ENCODE results near the gene BTBD17.

The BTBD17 gene

GRCh38 chr17:74353446-74354060 lies 8.1 kb downstream of the BTBD17 start:
- Histone ChIP-seq H2BK12ac (ENCODE audit: low read length) (no peak overlapping the region), H3K4ac (ENCODE audit: low read length) (peak overlapping the region; percentile 6), H4K91ac (ENCODE audit: low read depth, low read length, poor library complexity) (no peak overlapping the region), H4K8ac (ENCODE audit: low read depth, low read length) (no peak overlapping the region), H2AK5ac (ENCODE audit: low read depth, low read length) (peak overlapping the region; percentile 88), H2BK120ac (ENCODE audit: low read depth, low read length) (no peak overlapping the region), H3K9me3 (replicated peaks in 1 of 2; ENCODE audit: control insufficient read depth in 2 of 2, insufficient read depth in 1 of 2, low read depth in 1 of 2, low read length in 2 of 2) (no peaks in the 10 kb centered on the region), H3K4me1 (ENCODE audit: control insufficient read depth in 2 of 2, insufficient read depth in 1 of 2, low read depth in 1 of 2, low read length in 2 of 2) (peaks cover 4 to 11% of the 10 kb centered on the region in 2 donors), H2BK5ac (ENCODE audit: low read length) (no peak overlapping the region), H3K9ac (ENCODE audit: low read depth, low read length, poor library complexity) (peak overlapping the region; percentile 22), H3K27me3 (ENCODE audit: control insufficient read depth in 3 of 3, insufficient read depth in 3 of 3, low read depth in 1 of 3, low read length in 3 of 3) (peaks cover 4 to 51% (median 31%) of the 10 kb centered on the region in 3 experiments), H3K36me3 (replicated peaks in 1 of 2; ENCODE audit: control insufficient read depth in 2 of 2, insufficient read depth in 2 of 2, low read length in 2 of 2) (peaks cover 1 to 4% of the 10 kb centered on the region in 2 donors), H3K23ac (ENCODE audit: low read depth, low read length, poor library complexity) (no peak overlapping the region), H2AFZ (ENCODE audit: low read length) (peak overlapping the region; percentile 78), H3K4me3 (ENCODE audit: low read length in 2 of 2) (no peak overlapping the region), H3K79me1 (ENCODE audit: low read depth, low read length) (no peaks in the 10 kb centered on the region), H3K4me2 (ENCODE audit: insufficient read depth, low read length, poor library complexity, severe bottlenecking) (no peak overlapping the region), H3K27ac (replicated peaks; ENCODE audit: low read length) (no peak overlapping the region), H3K18ac (ENCODE audit: low read length) (peak overlapping the region; percentile 88), H2BK15ac (ENCODE audit: low read length) (peak overlapping the region; percentile 2), H3K14ac (ENCODE audit: low read length) (peak overlapping the region; percentile 73)
- no CpG with 5 or more reads among the region's 10 CpGs for WGBS, 2 donors (ENCODE audit: extremely low coverage in 2 of 2, insufficient read length in 2 of 2, insufficient replicate concordance in 1 of 2)
- DNase-seq (ENCODE audit: low spot score) = no peak

- Histone ChIP-seq H3K4me3 (ENCODE audit: low read length in 2 of 2) (peak overlapping the region in 1 of 2 donors; percentile 55), H2BK12ac (ENCODE audit: low read length) (no peak overlapping the region), H2BK120ac (ENCODE audit: low read depth, low read length) (no peak overlapping the region), H3K14ac (ENCODE audit: low read length) (peak overlapping the region; percentile 85), H3K9ac (ENCODE audit: low read depth, low read length, poor library complexity) (peak overlapping the region; percentile 95), H3K27me3 (ENCODE audit: control insufficient read depth in 3 of 3, insufficient read depth in 3 of 3, low read depth in 1 of 3, low read length in 3 of 3) (peaks cover 4 to 66% (median 32%) of the 10 kb centered on the region in 3 experiments), H3K4me1 (ENCODE audit: control insufficient read depth in 2 of 2, insufficient read depth in 1 of 2, low read depth in 1 of 2, low read length in 2 of 2) (peaks cover 0 to 11% of the 10 kb centered on the region in 2 donors), H3K18ac (ENCODE audit: low read length) (peak overlapping the region; percentile 95), H2AK5ac (ENCODE audit: low read depth, low read length) (peak overlapping the region; percentile 6), H3K9me3 (replicated peaks in 1 of 2; ENCODE audit: control insufficient read depth in 2 of 2, insufficient read depth in 1 of 2, low read depth in 1 of 2, low read length in 2 of 2) (no peaks in the 10 kb centered on the region), H3K4me2 (ENCODE audit: insufficient read depth, low read length, poor library complexity, severe bottlenecking) (peak overlapping the region; percentile 48), H3K4ac (ENCODE audit: low read length) (peak overlapping the region; percentile 44), H3K27ac (replicated peaks; ENCODE audit: low read length) (no peak overlapping the region), H3K23ac (ENCODE audit: low read depth, low read length, poor library complexity) (peak overlapping the region; percentile 89), H2BK5ac (ENCODE audit: low read length) (peak overlapping the region; percentile 44), H3K36me3 (replicated peaks in 1 of 2; ENCODE audit: control insufficient read depth in 2 of 2, insufficient read depth in 2 of 2, low read length in 2 of 2) (peaks cover 0 to 2% of the 10 kb centered on the region in 2 donors), H4K91ac (ENCODE audit: low read depth, low read length, poor library complexity) (no peak overlapping the region), H2BK15ac (ENCODE audit: low read length) (peak overlapping the region; percentile 46), H3K79me1 (ENCODE audit: low read depth, low read length) (no peaks in the 10 kb centered on the region), H2AFZ (ENCODE audit: low read length) (peak overlapping the region; percentile 67), H4K8ac (ENCODE audit: low read depth, low read length) (no peak overlapping the region)
- peak; percentile 51 for DNase-seq (ENCODE audit: low spot score)
- WGBS, 2 donors (ENCODE audit: extremely low coverage in 2 of 2, insufficient read length in 2 of 2, insufficient replicate concordance in 1 of 2) = no CpG with 5 or more reads among the region's 55 CpGs
Observed at GRCh38 chr17:74351552-74352210, 10.0 kb downstream of the BTBD17 start.

GRCh38 chr17:74350486-74350885 lies 11.2 kb downstream of the BTBD17 start:
- no CpG with 5 or more reads among the region's 20 CpGs for WGBS, 2 donors (ENCODE audit: extremely low coverage in 2 of 2, insufficient read length in 2 of 2, insufficient replicate concordance in 1 of 2)

GRCh38 chr17:74349120-74349519 lies 12.5 kb downstream of the BTBD17 start:
- peak overlapping the region; percentile 67 for H3K18ac ChIP-seq (ENCODE audit: low read length)
- H2AK5ac ChIP-seq (ENCODE audit: low read depth, low read length) = peak overlapping the region; percentile 49
- no peak overlapping the region for H3K14ac ChIP-seq (ENCODE audit: low read length)
- peak overlapping the region; percentile 84 for H2BK15ac ChIP-seq (ENCODE audit: low read length)
- H4K91ac ChIP-seq (ENCODE audit: low read depth, low read length, poor library complexity) = peak overlapping the region; percentile 75
- no peak overlapping the region for H3K27ac ChIP-seq (replicated peaks; ENCODE audit: low read length)
- H3K4me1 ChIP-seq (ENCODE audit: control insufficient read depth in 2 of 2, insufficient read depth in 1 of 2, low read depth in 1 of 2, low read length in 2 of 2) = peaks cover 0 to 9% of the 10 kb centered on the region in 2 donors
- peak overlapping the region; percentile 37 for H3K23ac ChIP-seq (ENCODE audit: low read depth, low read length, poor library complexity)
- H3K9me3 ChIP-seq (replicated peaks in 1 of 2; ENCODE audit: control insufficient read depth in 2 of 2, insufficient read depth in 1 of 2, low read depth in 1 of 2, low read length in 2 of 2) = no peaks in the 10 kb centered on the region
- H3K4ac ChIP-seq (ENCODE audit: low read length) = no peak overlapping the region
- peaks cover 4 to 89% (median 30%) of the 10 kb centered on the region in 3 experiments for H3K27me3 ChIP-seq (ENCODE audit: control insufficient read depth in 3 of 3, insufficient read depth in 3 of 3, low read depth in 1 of 3, low read length in 3 of 3)
- H2BK120ac ChIP-seq (ENCODE audit: low read depth, low read length) = no peak overlapping the region
- H3K79me1 ChIP-seq (ENCODE audit: low read depth, low read length) = no peaks in the 10 kb centered on the region
- H2BK12ac ChIP-seq (ENCODE audit: low read length) = peak overlapping the region; percentile 73
- peak overlapping the region in 1 of 2 donors; percentile 42 for H3K4me3 ChIP-seq (ENCODE audit: low read length in 2 of 2)
- peak overlapping the region; percentile 65 for H3K9ac ChIP-seq (ENCODE audit: low read depth, low read length, poor library complexity)
- no CpG with 5 or more reads among the region's 19 CpGs for WGBS, 2 donors (ENCODE audit: extremely low coverage in 2 of 2, insufficient read length in 2 of 2, insufficient replicate concordance in 1 of 2)
- H4K8ac ChIP-seq (ENCODE audit: low read depth, low read length) = no peak overlapping the region
- no peaks in the 10 kb centered on the region for H3K36me3 ChIP-seq (replicated peaks in 1 of 2; ENCODE audit: control insufficient read depth in 2 of 2, insufficient read depth in 2 of 2, low read length in 2 of 2)
- no peak overlapping the region for H2AFZ ChIP-seq (ENCODE audit: low read length)
- no peak for DNase-seq (ENCODE audit: low spot score)
- peak overlapping the region; percentile 20 for H2BK5ac ChIP-seq (ENCODE audit: low read length)
- H3K4me2 ChIP-seq (ENCODE audit: insufficient read depth, low read length, poor library complexity, severe bottlenecking) = no peak overlapping the region

More at GRCh38 chr17:74350486-74350885, 11.2 kb downstream of the BTBD17 start:
- Histone ChIP-seq H2BK5ac (ENCODE audit: low read length) (no peak overlapping the region), H3K14ac (ENCODE audit: low read length) (peak overlapping the region; percentile 79), H3K4me3 (ENCODE audit: low read length in 2 of 2) (no peak overlapping the region), H2AK5ac (ENCODE audit: low read depth, low read length) (peak overlapping the region; percentile 23), H2BK12ac (ENCODE audit: low read length) (no peak overlapping the region), H3K27me3 (ENCODE audit: control insufficient read depth in 3 of 3, insufficient read depth in 3 of 3, low read depth in 1 of 3, low read length in 3 of 3) (peaks cover 4 to 76% (median 32%) of the 10 kb centered on the region in 3 experiments), H3K36me3 (replicated peaks in 1 of 2; ENCODE audit: control insufficient read depth in 2 of 2, insufficient read depth in 2 of 2, low read length in 2 of 2) (no peaks in the 10 kb centered on the region), H4K91ac (ENCODE audit: low read depth, low read length, poor library complexity) (peak overlapping the region; percentile 60), H3K4me2 (ENCODE audit: insufficient read depth, low read length, poor library complexity, severe bottlenecking) (no peak overlapping the region), H3K4me1 (ENCODE audit: control insufficient read depth in 2 of 2, insufficient read depth in 1 of 2, low read depth in 1 of 2, low read length in 2 of 2) (peaks cover 0 to 11% of the 10 kb centered on the region in 2 donors), H3K4ac (ENCODE audit: low read length) (no peak overlapping the region), H3K79me1 (ENCODE audit: low read depth, low read length) (no peaks in the 10 kb centered on the region), H3K9ac (ENCODE audit: low read depth, low read length, poor library complexity) (no peak overlapping the region), H2BK120ac (ENCODE audit: low read depth, low read length) (no peak overlapping the region), H3K18ac (ENCODE audit: low read length) (peak overlapping the region; percentile 70), H3K9me3 (replicated peaks in 1 of 2; ENCODE audit: control insufficient read depth in 2 of 2, insufficient read depth in 1 of 2, low read depth in 1 of 2, low read length in 2 of 2) (no peaks in the 10 kb centered on the region), H3K23ac (ENCODE audit: low read depth, low read length, poor library complexity) (peak overlapping the region; percentile 86), H3K27ac (replicated peaks; ENCODE audit: low read length) (no peak overlapping the region), H4K8ac (ENCODE audit: low read depth, low read length) (peak overlapping the region; percentile 74), H2AFZ (ENCODE audit: low read length) (no peak overlapping the region), H2BK15ac (ENCODE audit: low read length) (peak overlapping the region; percentile 77)
- DNase-seq (ENCODE audit: low spot score) = no peak
